Activated T-cell treated with anti-CD3 and anti-CD28 coated beads for 4 hours (primary cell): ENCODE results near the gene GRM5.
"Not testable (repeated sequence)": the region's sequence is repeated elsewhere in the genome, so short reads cannot be mapped to it uniquely, and the experiment has no call there.

ENCODE experiments used
- DNase-seq: peaks from one replicate; pipeline ENCODE4 v3.0.0-alpha.2; 2020

GRM5 gene

DNA sequence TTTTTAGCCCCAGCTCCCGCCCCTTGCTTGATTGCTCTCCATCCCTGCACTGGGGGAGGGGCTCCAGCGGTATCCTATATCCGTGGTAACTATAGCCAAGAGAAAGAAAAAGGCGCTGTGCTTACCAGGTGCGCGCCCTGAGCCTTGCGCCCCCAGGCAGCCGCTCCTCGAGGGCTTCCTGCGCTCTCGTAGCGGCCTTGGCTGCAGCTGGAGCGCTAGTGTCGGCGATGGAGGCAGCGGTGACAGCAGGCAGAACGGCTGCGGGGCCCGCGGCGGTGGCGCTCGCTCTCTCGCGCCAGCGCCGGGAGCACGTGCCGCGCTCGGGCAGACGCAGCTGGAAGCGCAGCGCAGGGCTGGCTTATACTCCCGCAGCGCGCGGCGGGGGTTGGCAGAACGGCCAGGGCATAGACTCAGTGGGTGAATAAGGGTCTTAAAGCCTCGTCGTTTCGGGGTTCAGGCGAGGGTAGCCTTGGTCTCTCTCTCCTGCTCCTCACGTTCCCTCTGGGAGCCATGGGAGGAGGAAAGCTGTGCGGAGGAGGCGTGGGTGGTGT is at the start of gene GRM5:
GRM5 (minus strand) TSS at position 332 of the 551 bp plus-strand sequence. CDS start 18,110 bp downstream, outside the sequence.
- DNase-seq: not testable (repeated sequence)

GRCh38 chr11:89097956-89098355 is 32.2 kb upstream of the GRM5 start:
- not testable (repeated sequence) for DNase-seq

DNA sequence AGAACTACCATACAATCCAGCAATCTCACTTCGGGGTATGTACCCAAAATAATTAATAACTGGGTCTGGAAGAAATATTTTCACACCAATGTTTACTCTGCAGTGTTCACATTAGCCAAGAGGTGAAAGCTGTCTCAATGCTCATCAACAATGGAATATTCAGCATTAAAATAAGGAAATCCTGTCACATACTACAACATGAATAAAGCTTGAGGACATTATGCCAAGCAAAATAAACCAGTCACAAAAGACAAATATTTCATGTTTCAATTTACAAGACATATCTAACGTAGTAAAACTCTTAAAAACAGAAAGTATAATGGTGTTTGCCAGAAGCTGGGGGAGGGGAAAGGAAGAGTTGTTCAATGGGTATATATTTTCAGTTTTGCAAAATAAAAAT is 28.0 kb upstream of the GRM5 start:
- DNase-seq: not testable (repeated sequence)

DNA sequence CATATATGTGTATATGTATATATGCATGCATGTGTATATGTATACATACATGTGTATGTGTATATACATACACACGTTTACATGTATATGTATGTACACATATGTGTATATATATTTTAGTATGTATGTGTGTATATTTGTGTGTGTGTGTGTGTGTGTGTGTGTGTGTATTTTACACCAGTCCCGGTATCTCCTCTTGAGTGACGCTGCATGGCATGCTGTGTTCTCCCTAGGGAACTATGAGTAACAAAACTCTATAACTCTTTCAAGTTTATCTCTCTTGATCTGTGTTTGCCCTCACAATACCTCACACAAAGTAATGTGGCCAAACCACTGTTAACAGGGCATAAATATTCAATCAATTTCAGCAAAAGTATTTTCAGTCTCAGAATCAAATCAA is 19.2 kb upstream of the GRM5 start:
- DNase-seq: not testable (repeated sequence)

- not testable (repeated sequence) for DNase-seq
These were observed 5.1 kb upstream of the GRM5 start for GRCh38 chr11:89070911-89071310.

DNA sequence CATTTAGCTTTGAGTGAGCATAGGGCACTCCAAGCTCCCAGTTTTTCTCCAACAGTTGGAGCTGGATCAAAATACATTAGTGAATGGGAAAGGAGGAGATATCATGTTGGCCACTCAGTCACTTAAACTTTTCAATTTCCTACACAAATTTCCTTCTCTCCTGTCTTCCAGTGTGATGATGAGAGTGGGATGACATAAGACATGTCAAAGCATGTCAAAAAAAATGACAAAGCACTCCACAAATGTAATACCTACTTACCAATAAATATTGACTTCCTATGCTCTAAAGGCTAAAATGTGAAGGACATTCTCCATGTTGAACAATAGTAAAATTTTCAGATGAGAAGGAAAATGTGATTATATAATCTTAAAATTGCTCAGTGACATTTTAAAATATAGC is 1.5 kb upstream of the GRM5 start:
- DNase-seq: no peak

DNA sequence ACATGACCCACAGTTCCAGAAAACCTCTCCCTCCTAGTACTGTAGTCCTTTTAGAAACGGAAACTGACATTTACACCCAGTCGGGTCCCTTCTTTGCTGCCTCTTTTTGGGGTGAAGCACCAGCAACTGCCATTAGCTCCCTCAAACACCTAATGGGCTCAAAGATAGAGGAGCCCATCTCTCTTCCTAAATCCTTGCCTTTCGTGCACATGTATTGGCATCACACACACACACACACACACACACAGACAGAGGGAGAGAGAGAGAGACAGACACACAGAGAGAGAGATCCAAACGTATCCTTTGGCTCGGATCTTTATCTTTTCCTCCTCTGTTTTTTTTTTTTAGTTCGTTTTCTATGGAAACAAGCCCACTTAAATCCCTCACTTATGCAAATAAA is 716 bp downstream of the GRM5 start:
- no peak for DNase-seq

DNA sequence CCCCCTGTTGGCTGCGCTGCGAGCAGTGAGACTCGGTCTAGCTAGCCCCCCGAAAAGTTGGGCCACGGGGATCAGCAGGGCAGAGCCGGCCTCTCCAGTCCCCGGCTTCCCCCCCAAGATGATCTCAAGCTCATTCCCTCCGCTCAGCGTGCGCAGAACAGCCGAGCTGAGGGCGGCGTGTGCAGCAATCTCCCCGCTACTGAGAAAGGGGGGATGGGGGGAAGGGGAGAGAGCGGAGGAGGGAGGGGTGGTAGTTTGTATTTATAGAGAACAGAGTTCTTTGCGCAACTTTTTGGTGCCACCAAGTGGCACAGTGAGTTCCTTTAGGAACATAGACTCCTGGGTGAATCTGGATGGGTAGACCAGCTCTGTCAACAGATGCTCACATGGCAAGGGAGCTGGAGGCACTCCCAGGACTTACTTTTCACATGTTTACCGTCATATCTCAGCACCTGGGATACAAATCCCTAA is 2.3 kb downstream of the GRM5 start:
- not testable (repeated sequence) for DNase-seq

DNA sequence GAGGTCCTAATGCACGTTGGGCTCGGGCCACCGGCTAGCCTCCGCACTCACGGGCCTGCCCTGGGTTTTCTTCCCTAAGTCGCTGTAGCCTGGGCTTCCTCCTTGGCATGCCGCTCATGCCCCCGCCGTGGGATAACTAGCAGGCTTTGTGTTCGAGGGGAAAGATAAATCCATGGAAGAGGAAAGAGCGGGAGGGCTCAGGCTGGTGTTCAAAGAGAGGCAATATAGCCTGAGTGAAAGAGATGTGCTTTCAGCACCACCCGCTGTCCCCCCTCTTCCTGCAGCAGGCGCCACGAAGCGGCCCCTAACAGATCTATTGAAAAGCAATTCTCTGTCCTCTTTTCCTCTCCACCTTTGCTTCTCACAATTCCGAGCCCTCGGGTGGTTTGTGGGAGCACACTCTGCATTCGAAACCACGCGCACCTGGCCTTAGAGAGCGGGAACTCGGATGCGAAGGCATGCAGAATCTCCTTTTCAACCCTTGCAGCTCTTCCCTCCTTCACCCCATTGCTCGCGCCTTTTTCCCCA is 2.9 kb downstream of the GRM5 start:
- not testable (repeated sequence) for DNase-seq

GRCh38 chr11:89061839-89062238 is 3.9 kb downstream of the GRM5 start:
- not testable (repeated sequence) for DNase-seq

DNA sequence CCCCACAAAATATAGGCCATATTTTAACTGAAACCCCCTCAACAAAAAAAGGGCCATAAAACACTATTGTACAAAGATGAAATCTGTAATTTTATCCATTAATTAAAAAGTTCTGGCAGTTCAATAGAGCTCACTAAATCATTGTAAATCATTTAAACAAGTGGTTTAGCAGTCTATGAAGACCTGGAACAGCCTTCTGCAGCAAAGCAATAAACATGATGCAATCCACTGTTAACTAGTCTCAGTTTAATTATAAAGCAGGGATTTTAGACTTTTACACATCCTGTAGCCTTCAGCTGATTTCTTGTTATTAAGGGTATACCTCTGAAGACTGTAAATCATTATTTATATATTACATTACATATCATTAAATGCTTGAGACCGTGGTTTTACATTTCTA is 8.4 kb downstream of the GRM5 start:
- DNase-seq: not testable (repeated sequence)

DNA sequence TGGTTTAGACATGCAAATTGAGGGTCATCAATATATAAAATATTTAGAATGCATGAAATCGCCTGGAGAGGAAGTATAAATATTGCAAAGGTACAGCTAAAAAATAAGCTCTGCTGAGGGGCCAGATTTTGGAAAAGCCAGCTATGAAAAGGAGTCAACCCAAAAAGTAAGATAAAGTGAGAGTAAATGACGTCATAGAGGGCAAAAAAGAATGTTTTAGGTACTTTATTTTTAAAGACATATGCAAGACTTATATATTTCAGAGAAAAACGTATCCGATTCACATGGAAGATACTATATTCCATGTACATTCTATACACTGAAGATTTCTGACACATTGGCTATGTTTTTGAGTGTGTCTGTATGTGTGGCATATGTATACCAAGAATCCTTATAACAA is 13.6 kb downstream of the GRM5 start:
- DNase-seq: no peak

GRCh38 chr11:89047159-89047558 is 18.6 kb downstream of the GRM5 start:
- DNase-seq: not testable (repeated sequence)

DNA sequence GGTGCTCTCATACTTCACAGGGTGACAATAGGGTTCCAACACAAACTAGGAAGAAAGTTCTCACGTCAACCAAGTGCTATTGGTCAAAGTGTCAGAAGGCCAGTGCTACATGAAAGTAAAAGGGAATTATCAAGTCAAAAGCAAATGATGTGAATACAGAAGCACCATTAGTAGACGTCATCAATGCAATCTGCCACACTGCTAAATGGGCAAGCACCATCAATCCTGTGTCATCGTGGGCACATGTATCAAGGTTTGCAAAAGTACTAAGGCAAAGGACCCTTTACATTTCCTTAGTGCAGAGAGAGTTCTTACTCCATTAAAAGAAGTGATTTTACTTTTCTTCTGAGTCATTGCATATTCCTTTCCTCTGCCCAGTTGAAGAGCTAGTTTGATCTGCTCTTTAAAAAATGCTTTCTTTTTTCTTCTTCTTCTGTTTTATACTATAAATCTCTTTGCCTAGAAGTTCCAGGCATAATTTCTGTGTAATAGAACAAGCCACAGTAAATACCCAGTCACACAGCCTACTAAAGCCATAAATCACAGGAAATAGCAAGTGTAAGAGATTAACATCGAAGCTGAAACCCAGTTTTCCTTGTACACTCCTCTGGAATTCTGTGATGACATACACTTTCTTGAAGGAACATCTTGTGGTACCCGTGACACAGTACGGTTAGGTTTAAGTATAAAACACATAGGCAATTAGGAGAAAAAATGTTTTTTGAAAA is 21.8 kb downstream of the GRM5 start:
- not testable (repeated sequence) for DNase-seq

- DNase-seq: not testable (repeated sequence)
These were observed 36.1 kb downstream of the GRM5 start for GRCh38 chr11:89029671-89030070.

DNA sequence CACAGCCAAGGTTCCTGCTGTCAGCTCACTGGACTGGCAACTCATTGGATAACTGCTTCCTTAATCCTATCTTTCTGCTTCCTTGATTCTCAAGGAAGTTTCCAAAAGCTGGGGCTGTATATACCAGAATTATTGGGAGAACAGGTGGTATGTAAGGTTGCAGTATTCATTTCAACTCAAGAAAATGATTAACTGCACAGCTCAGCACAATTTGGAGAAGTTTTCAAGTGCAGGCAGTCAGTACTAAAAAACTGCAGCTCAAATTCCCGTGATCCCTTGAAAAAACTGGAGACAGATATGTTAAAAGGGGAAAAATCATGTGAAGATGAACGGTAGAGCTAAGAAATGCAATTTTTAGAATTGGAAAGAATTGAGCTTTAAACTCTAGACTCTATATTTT is 44.4 kb downstream of the GRM5 start:
- no peak for DNase-seq

DNA sequence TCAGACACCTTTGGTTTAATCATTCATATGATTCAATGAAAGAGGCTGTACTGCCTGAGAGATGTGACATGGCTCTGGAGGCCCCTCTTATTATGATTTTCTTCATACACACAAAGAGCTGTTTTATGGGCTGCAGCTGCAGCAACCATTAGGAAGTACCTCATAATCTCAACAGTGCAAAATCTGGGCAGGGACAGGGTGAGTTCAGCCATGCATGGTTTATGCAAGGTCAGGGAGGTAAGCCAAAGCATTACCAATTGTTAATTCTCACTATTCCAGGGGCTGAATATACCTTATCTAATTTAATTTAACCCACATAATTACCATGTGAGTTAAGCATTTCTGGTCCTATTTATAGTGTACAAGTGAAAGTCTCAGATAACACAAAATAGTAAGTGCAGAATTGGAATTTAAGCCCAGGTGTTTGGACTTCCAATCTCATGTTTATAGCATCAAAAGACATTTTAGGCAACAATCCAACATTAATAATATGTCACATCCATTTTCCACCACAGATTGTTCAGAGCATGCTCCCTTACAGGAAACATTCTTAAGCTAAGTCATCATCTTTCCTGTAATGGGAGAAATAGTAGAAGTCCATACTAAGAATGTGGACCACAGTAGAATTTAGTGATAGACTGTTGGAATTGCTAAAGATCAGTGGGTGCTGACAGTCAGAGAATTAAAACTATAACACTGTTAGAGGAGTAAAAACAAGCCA is 45.8 kb downstream of the GRM5 start:
- DNase-seq: not testable (repeated sequence)

GRCh38 chr11:89016214-89016613 is 49.6 kb downstream of the GRM5 start:
- DNase-seq: no peak

GRCh38 chr11:89015614-89016013 is 50.2 kb downstream of the GRM5 start:
- DNase-seq: no peak

DNA sequence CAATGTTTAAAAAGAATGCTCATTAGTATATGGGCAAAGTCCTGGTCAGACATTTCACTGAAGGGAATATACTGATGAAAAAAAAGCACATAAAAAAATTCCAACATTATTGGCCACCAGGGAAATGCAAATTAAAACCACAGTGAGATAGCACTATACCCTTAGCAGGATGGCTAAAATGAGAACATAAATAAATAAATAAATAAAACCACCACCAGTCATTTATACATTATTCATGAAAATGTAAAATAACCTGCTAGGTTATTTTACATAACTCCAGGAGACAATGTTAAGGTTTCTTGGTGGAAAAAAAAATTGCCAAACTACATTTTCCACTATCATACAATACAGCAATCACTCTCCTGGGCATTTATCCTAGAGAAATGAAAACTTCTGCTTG is 64.9 kb downstream of the GRM5 start:
- not testable (repeated sequence) for DNase-seq

DNA sequence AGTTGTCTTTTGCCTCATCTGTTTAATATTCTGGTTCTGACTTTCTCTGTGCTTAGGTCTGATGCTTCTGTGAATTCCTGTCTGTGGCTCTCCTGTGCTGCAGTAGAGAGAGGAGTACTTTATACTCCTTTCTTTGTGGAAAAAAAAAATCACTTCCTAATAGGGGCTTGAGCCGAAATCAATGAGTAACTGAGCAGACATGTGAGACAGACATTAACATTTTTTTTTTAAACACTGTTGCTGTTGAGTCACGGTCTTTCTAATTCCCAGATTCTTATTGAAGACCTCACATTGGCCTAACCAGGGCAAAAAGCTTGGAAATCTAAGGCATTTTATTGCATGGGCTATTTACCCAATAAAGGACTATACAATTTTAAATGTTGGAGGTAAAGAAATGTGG is 86.1 kb downstream of the GRM5 start:
- no peak for DNase-seq

DNA sequence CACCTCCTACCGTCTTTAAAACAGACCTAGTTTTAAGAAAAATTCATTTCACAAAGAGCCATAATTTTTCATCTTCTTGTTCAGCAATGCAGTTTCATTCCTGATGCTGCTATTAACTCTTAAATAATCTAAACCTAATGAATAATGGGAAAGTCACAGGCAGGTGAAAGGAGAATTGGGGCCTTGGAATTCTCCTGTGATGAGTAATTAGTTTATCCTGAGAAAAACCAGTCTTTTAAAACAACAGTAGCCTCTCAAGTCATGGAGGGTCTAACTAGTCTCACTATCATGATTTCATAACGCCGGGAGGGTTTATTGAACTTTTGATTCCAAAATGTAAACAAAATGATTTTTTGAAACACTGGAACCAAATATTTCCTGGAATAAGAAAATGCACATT is 86.8 kb downstream of the GRM5 start:
- not testable (repeated sequence) for DNase-seq

DNA sequence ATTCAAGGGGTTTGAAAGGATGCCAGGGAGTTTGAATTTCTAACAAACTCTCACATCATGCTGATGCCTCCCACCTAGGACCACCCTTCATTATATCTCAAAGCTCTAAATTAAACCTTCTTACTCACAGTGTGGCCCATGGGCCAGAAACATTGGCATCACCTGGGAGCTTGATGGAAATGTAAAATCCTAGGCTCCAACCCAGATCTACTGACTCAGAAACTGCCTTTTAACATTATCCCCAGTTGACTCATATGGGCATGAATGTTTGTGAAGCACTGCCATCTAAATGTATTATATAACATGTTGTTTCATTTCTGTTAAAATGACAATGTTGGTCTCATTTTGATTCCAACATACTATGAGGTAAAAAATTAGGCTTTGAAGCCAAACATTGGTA is 90.3 kb downstream of the GRM5 start:
- not testable (repeated sequence) for DNase-seq

DNA sequence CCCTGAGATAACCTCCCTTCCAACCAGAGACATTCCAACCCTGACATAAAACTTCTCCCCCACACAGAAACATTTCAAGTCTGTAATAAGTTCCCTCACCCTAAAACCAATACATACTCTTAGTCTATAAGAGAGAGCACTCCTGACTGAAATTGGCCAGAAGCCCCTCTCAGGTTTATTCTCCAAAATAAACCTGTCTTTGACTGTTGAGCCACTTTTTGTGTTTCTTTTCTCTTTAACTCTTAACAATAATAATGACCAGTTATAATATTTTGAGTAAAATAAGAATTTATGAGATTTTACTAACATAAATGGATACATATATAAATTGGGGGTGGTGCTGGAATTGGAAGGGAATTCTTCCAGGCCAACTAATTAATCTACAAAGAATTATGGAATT is 93.6 kb downstream of the GRM5 start:
- no peak for DNase-seq
